NCI-H1105 treated with DMSO at 0.1 percent for 48 hours (cell line): ENCODE measurements around the gene GPAM.
"Not testable (repeated sequence)": the region's sequence is repeated elsewhere in the genome, so short reads cannot be mapped to it uniquely, and the experiment has no call there.

Source experiments
- DNase-seq: peaks from one replicate; lab custom pipeline; 2025; lab: John Stamatoyannopoulos, UW

Gene GPAM

DNA sequence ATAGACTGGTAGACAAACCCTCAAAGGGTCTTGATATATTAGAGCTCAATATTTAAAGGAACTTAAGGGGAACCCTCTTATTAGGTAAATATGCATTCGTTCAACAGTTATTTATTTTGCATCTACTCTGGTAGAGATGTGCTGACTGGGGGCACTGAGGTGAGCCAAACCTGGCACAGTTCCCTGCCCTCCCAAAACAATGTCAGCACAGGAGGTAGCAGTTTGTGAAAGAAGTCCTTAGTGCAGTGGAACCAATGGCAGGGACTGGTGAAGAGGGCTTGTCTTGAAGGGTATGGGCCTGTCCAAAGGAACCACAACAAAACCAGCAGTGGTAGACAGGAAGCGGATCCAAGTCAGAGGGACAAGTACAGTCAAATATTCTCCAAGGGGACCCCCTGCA lies 32.6 kb upstream of the GPAM start:
- DNase-seq: no peak

DNA sequence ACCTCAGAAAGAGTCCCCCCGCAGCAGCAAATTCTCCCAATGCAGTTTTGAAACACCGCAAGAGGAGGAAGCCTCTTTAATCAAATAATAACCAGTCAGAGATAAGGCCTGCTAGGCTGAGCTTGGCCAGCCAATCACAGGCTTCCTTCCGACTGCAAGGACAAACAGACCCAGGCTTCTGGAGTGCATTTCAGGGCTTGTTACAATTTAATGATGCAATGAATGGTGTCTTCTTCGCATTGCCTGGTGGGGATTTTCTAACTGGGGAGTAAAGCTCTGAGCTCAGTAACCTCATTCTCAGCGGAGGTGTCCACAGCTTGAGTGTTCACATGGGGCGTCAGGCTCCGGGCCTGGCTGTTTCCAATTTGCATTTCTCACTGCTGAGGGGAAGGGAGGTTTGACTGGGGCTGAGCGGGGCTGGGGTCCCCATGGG lies 31.8 kb upstream of the GPAM start:
- no peak for DNase-seq

DNA sequence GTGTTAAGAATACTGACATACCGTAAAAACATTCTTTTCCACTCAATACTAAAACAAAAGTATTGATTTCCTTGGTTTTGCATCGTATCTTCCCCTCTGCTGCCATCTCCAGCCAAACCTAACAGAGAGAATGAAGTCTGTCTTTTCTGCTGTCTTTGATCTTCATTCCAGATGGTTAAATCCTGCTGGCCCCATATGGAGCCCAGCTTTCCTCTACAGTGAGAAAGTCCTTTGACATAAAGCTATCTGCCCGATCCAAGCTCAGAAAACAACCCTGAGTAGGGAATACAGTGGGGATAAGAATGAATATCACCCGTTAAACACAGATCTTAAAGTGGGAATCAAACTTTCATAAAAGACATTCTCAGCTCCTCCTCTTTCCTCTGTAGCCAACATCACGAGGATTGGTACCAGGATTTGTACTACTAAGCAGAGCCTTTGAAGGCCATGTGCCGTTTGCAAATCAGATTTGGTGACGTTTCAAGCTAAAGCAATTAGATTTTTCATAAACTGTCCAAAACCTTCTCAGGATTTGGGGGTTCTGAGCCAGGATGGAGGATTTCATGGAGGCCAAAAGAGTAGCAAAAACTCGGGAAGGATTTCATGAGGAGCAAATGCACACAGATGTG lies 30.8 kb upstream of the GPAM start:
- no peak for DNase-seq

DNA sequence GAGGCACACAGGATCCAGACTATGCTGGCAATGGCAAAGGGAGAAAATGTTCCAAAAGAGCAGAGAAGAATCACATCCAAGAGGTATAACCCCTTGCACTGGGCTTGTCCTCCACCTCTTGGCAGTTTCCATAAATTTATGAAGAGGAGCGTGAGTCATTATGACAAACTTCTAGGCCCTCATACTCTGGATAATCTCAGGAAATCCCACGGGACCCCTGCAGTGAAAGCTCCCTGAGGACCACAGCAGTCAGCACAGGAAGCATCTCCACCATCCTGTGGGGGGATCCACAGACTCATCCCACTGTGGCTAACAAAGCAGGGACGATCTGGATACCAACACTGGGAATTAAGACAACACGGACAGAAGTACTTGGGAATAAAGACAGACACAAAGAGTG lies 30.3 kb upstream of the GPAM start:
- DNase-seq: no peak

DNA sequence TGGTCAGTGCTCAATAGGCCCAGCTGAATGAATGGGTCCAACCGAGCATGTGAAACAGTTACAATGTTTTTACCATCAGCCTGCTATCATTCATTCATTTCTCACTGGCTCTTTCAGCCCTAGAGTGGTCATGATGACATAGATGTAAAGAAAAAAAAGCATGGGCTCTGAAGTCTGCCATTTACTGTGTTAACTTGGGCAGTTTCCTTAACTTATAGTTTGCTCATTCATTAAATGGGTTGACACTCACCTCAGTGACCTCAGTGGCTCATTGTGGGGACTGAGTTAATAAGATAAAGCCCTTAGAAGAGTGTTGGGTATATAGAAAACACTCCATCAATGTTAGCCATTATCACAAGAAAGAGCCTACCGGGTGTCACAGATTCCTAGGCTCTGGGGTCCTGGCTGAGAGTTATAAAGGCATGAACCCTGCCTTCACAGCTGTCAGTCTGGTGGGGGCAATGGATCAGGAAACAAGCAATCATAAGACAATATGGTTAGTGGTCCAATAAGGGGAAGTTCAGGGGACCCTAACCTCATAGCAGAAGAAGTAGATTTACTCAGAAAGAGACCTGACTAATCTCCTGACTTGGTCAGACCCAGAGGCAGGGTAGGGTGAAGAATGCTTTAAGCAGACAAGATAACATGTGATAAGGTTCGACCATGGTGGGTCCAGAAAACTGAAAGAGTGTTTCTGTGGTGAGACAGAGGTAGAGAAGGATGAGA lies 29.7 kb upstream of the GPAM start:
- no peak for DNase-seq

- DNase-seq: no peak
These were observed 27.1 kb upstream of the GPAM start for GRCh38 chr10:112210666-112211065.

GRCh38 chr10:112209684-112210131 lies 26.1 kb upstream of the GPAM start:
- DNase-seq: no peak

GRCh38 chr10:112208997-112209396 lies 25.4 kb upstream of the GPAM start:
- no peak for DNase-seq

DNA sequence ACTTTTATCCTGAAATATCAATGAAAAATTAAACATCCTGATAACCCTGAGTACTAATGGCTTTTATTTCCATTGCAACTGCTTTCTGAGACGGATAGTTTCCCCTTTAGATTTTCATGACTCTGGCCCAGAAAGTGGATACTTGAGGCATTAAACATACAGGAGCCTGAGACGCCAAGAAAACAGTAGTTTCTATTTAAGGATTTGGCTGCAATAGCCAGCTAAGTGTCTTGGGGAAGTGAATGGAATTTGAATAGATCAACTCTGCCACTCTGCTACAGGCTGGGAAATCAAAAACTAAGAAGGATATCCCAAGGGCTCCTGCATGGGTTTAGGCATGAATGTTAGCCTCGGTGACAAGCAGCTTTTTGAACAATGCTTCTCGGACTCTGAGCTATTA lies 24.7 kb upstream of the GPAM start:
- DNase-seq: no peak

DNA sequence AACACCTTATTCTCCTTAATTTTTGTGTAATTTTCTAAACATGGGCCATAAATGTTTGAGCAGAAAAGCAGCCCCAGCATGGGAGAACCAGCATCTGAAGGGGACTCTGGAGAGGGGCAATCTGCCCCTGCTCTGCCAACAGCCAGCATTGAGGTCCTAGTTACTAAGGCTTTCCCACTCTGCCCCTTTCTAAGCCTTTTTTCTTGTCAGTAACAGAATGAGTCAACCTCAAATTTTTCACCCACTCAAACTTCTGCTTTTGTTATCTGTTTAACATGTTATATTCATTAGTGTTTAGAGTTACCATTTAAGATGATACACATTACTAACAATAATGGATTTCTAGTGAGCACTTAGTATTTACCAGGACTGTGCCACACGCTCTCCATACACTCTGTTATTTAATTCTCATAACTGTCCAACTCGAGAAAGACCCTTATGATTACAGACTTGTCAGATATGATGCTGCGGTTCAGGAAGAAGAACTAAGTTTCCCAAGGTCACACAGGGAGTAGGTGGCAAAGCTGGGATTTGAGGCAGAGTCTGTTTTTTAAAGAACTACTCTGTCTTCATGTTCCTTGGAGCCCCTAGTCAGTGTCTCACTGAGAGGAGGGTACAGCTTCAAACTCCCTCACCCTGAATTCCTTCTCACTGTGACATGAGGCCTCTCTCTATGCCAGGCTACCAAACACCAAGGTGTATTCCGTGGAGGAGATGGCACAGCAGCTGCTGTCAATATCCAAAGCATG lies 19.9 kb upstream of the GPAM start:
- DNase-seq: no peak

- DNase-seq: no peak
These were observed 19.1 kb upstream of the GPAM start for GRCh38 chr10:112202561-112203241.

DNA sequence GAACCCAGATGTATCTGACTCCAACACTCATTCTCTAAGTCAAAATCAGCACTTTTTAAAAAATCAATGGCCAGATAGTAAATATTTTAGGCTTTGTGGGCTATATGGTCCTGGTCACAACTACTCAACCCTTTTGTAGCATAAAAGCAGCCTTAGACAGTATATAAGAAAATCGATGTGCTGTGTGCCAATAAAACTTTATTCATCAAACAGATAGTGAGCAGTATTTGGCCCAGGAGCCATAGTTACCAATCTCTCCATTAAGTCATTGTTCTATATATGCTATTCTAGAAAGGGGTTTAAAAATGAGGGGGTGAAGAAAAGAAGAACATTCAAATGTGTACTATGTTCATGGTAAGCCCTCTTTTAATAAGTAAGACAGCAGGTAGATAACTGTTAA lies 18.5 kb upstream of the GPAM start:
- DNase-seq: no peak

DNA sequence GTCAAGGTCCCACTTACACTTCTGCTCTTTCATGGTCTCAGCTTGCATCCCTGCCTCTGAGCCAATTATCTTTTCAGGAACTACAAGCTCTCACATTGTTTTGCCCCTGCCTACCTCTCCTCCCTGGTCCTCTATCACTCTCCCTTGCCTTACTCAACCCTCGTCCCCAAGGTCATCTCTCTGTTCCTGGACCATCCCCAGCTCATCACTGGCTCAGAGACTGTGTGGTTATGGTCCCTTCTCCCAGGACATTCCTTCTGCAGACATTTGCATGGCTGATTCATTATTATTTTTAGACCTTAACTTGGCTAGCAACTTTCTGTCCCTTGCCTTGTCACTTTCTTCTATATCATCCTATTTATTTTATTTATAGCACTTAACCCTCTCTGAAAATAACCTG lies 17.8 kb upstream of the GPAM start:
- no peak for DNase-seq

GRCh38 chr10:112200259-112200658 lies 16.7 kb upstream of the GPAM start:
- not testable (repeated sequence) for DNase-seq

- DNase-seq: not testable (repeated sequence)
These were observed 14.1 kb upstream of the GPAM start for GRCh38 chr10:112197662-112198061.

GRCh38 chr10:112195224-112195623 lies 11.7 kb upstream of the GPAM start:
- no peak for DNase-seq

DNA sequence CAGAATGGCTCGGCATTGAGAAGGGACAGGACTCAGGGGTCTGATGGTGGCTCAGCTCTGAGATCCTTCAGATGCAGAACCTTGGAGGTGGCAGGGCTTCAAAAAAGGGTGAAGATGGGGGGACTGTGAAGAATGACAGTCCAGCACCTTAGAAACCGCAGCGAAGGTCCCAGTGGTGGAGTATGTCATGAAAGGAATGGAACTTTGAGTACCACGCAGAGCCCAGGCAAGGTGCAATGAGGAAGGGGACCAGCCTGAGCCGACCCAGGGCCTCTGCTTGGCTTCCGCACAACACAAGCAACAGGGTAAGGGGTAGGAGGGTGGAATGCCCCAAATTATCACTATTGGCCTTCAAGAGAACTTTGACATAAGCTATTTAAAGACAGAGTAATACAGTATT lies 8.2 kb upstream of the GPAM start:
- DNase-seq: no peak

- DNase-seq: no peak
These were observed 7.6 kb upstream of the GPAM start for GRCh38 chr10:112191041-112191590.

- DNase-seq: no peak
These were observed 5.9 kb upstream of the GPAM start for GRCh38 chr10:112189465-112189864.

DNA sequence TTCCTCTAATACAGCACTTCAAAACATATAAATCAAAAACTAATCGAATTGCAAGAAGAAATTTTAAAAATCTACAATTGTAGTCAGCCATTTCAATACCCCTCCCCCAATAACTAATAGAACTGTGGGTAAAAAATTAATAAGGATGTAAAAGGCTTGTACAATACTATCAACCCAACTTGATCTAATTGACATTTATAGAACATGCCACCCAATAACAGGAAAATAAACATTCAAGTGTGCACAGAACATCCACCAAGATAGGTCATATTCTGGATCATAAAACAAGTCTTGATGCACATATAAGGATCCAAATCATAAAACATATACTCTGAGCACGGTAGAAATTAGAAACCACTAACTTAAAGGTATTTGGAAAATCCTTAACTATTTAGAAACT lies 4.0 kb upstream of the GPAM start:
- DNase-seq: no peak

- no peak for DNase-seq
These were observed 2.4 kb upstream of the GPAM start for GRCh38 chr10:112185959-112186358.

DNA sequence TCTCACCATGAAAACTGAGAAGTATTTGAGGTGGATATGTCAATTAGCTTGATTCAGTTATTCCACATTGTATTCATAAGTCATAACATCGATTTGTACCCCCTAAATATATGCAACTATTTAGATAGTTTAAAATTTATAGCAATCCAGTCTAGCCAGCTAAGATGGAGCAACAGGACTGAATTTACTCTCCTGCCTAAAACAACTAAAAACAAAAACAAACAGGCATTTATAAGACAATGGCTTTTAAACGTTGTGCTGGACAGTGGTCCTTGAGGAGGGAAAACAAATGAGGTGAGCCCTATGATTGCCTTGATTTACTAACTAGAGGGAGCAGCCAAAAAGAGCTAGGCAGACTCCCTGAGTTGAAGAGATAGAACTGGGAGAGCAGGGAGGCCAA lies 814 bp upstream of the GPAM start:
- no peak for DNase-seq
